Stimulated activated CD4-positive, alpha-beta T cell treated with anti-CD3 and anti-CD28 coated beads, Interleukin-1b, Interleukin-23, amount 100 ng/mL, for 1 hour (primary cell): ENCODE results near the gene UTF1.
A peak's percentile ranks its signal among the peaks of the same experiment; 100 is the strongest.
"Not testable (repeated sequence)": the region's sequence is repeated elsewhere in the genome, so short reads cannot be mapped to it uniquely, and the experiment has no call there.

ENCODE experiments used
- DNase-seq, 2 donors: peaks; one replicate each; pipeline ENCODE4 v3.0.0-alpha.2; 2020; ENCODE audit warnings: low read depth in 2 of 2

UTF1 gene

GRCh38 chr10:133265052-133265451 is 35.0 kb downstream of the UTF1 start:
- DNase-seq = not testable (repeated sequence)

- no peak for DNase-seq
Measured at GRCh38 chr10:133266056-133266795, 36.2 kb downstream of the UTF1 start.

GRCh38 chr10:133267293-133267692 is 37.3 kb downstream of the UTF1 start:
- no peak for DNase-seq

- no peak for DNase-seq
Measured at GRCh38 chr10:133267829-133268228, 37.8 kb downstream of the UTF1 start.

GRCh38 chr10:133268532-133268931 is 38.5 kb downstream of the UTF1 start:
- no peak for DNase-seq

- no peak for DNase-seq
Measured at GRCh38 chr10:133269367-133269766, 39.4 kb downstream of the UTF1 start.

GRCh38 chr10:133270204-133270603 is 40.2 kb downstream of the UTF1 start:
- DNase-seq = no peak

- DNase-seq = no peak
Measured at GRCh38 chr10:133270773-133271297, 40.8 kb downstream of the UTF1 start.

- no peak for DNase-seq
Measured at GRCh38 chr10:133271521-133272300, 41.7 kb downstream of the UTF1 start.

GRCh38 chr10:133272301-133272963 is 42.4 kb downstream of the UTF1 start:
- DNase-seq = no peak

GRCh38 chr10:133272964-133273420 is 43.0 kb downstream of the UTF1 start:
- DNase-seq = no peak

- DNase-seq = no peak
Measured at GRCh38 chr10:133273534-133274143, 43.6 kb downstream of the UTF1 start.

GRCh38 chr10:133274751-133275683 is 45.0 kb downstream of the UTF1 start:
- peak; percentile 57 to 72 for DNase-seq

- no peak for DNase-seq
Measured at GRCh38 chr10:133275684-133276092, 45.7 kb downstream of the UTF1 start.

- DNase-seq = no peak
Measured at GRCh38 chr10:133276100-133276434, 46.0 kb downstream of the UTF1 start.

GRCh38 chr10:133276435-133277201 is 46.6 kb downstream of the UTF1 start, which contains the start of gene ADAM8:
Gene ADAM8 (minus strand): TSS chr10:133276868. CDS start chr10:133276817, 51 bp downstream.
- DNase-seq = peak in 1 of 2 donors; percentile 49

GRCh38 chr10:133277277-133277992 is 47.4 kb downstream of the UTF1 start:
- no peak for DNase-seq

GRCh38 chr10:133277993-133278576 is 48.1 kb downstream of the UTF1 start:
- DNase-seq = no peak
